Measurements from ENCODE around the gene C17orf100. TPM values are rescaled to one million over a fixed set of nuclear protein-coding genes. Genes with fewer than 3 reads are reported as not detected.
"Not testable (repeated sequence)": the region's sequence is repeated elsewhere in the genome, so short reads cannot be mapped to it uniquely, and the experiment has no call there.

Gene C17orf100
- total RNA-seq, 1 experiment from 2014 or later: 0.55 TPM

DNA sequence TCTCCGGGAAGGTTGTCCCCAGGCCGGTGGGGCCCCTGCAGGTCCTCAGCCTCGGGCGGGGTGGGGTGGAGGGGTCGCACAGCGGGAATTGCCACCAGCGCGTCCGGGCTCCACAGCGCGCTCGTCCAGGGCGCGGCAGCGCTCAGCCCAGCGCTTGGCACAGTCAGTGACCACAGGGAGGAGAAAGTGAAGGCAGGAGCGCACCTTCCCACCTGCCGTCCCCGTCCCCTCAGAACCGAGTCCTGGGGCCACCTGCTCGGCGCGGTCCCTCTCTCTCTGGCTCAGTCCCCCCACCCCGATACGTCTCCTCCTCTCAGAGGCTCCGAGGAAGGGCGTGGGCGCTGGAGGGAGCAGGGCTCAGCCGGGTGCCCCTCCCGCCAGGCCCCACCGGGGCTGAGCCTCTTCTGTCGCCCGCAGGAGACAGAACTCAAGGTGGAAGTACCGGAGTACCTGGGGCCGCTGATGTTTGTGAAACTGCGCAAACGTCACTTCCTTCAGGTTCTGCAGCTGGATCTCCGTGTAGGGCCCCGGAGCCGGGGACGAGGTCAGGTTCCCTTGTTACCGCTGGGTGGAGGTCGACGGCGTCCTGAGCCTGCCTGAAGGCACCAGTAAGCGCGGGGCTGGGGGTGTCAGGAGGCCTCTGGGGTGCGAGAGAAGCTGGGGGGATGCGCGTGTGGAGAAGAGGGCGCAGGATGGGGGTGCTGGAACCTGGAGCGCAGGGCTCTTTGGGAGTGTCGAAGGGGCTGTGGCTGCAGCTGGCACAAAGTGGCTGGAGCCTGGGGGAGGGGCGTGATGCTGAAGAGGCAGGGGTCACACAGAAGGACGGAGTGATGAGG is 5.5 kb downstream of the C17orf100 start:
- H3K36me3 ChIP-seq (replicated peaks; ENCODE audit: control insufficient read depth, insufficient read depth, low read length): not testable (repeated sequence)
- peaks cover 60% of the 10 kb centered on the region for H3K27me3 ChIP-seq (ENCODE audit: control insufficient read depth, insufficient read depth, low read length)
- DNase-seq: peak; percentile 86
- peak overlapping the region; percentile 46 for H3K4me3 ChIP-seq (ENCODE audit: insufficient read depth, low read depth, low read length)

DNA sequence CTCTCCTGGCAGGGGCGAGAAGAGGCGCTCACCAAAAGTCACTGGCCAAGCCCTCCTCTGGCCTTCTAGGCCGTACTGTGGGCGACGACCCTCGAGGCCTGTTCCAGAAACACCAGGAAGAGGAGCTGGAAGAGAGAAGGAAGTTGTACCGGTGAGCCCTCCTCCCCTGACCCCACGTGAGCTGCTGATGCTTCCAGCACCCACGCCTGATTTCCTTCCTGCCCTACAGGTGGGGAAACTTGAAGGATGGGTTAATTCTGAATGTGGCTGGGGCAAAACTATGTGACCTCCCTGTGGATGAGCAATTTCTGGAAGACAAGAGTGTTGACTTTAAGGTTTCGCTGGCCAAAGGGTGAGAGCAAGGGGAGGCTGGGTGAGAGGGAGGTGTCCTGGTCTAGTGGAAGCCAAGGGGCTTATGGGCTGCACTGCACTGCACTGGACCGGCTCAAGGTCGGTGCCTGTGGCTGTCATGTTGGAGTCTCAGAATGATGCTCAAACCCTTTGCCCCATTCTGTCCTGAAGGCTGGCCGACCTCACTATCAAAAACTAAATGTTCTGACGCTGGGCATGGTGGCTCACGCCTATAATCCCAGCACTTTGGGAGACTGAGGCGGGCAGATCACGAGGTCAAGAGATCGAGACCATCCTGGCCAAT is 6.2 kb downstream of the C17orf100 start:
- Histone ChIP-seq H3K4me3 (ENCODE audit: insufficient read depth, low read depth, low read length) (peak overlapping the region; percentile 46), H3K27me3 (ENCODE audit: control insufficient read depth, insufficient read depth, low read length) (peaks cover 53% of the 10 kb centered on the region), H3K36me3 (replicated peaks; ENCODE audit: control insufficient read depth, insufficient read depth, low read length) (no peaks in the 10 kb centered on the region)
- DNase-seq: no peak

GRCh38 chr17:6658411-6658810 is 6.8 kb downstream of the C17orf100 start:
- H3K27me3 ChIP-seq (ENCODE audit: control insufficient read depth, insufficient read depth, low read length): peaks cover 48% of the 10 kb centered on the region
- not testable (repeated sequence) for H3K4me3 ChIP-seq (ENCODE audit: insufficient read depth, low read depth, low read length); H3K36me3 ChIP-seq (replicated peaks; ENCODE audit: control insufficient read depth, insufficient read depth, low read length); DNase-seq

- no peak for DNase-seq
- Histone ChIP-seq H3K4me3 (ENCODE audit: insufficient read depth, low read depth, low read length) (no peak overlapping the region), H3K36me3 (replicated peaks; ENCODE audit: control insufficient read depth, insufficient read depth, low read length) (no peaks in the 10 kb centered on the region), H3K27me3 (ENCODE audit: control insufficient read depth, insufficient read depth, low read length) (peaks cover 31% of the 10 kb centered on the region)
Observed at GRCh38 chr17:6660101-6660500, 8.5 kb downstream of the C17orf100 start.

DNA sequence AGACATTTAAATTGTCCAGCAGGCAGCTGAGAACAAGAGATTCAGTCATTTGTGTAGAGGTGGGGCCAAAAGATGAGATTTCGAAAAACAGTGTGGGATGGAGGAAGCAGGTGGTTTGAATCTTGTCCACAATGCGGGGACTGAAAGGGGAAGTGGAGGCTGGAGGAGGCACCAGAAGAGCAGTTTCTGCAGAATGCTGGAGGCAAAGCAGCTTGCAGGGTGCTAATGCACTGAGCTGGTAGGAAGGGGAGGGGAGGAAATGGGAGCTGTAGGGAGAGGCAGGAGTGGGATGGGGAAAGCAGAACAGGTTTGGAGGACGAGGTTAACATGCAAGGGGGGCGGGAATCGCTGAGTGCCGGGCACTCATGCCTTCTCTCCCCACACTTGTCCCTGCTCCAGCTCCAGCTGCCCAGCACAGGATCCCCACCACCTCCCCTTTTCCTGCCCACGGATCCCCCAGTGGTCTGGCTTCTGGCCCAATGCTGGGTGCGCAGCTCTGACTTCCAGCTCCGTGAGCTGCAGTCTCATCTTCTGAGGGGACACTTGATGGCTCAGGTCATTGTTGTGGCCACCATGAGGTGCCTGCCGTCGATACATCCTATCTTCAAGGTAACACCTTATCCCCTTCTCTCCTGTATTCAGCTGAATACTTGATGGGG is 9.4 kb downstream of the C17orf100 start:
- H3K27me3 ChIP-seq (ENCODE audit: control insufficient read depth, insufficient read depth, low read length): peaks cover 25% of the 10 kb centered on the region
- no peaks in the 10 kb centered on the region for H3K36me3 ChIP-seq (replicated peaks; ENCODE audit: control insufficient read depth, insufficient read depth, low read length)
- no peak for DNase-seq
- no peak overlapping the region for H3K4me3 ChIP-seq (ENCODE audit: insufficient read depth, low read depth, low read length)

DNA sequence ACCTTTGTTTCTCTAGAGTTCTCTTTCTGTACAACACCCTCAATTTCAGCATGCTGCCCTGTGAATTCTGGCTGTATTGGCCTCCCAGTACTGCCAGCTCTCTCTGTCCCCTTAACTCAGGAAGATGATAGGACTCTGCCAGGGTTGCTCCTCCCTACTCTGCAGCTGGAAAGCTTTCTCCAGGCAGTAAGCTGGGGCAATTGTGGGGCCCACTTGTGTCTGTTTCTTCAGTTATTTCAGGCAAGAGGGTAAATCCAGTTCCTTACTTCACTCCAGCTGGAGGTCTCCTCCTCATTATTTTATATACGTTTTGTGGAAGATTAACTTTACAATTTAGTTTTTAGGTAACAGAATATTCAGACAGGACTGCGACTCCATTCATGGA is 9.9 kb downstream of the C17orf100 start:
- no peak for DNase-seq
- no peaks in the 10 kb centered on the region for H3K36me3 ChIP-seq (replicated peaks; ENCODE audit: control insufficient read depth, insufficient read depth, low read length)
- peaks cover 21% of the 10 kb centered on the region for H3K27me3 ChIP-seq (ENCODE audit: control insufficient read depth, insufficient read depth, low read length)
- H3K4me3 ChIP-seq (ENCODE audit: insufficient read depth, low read depth, low read length): no peak overlapping the region

DNA sequence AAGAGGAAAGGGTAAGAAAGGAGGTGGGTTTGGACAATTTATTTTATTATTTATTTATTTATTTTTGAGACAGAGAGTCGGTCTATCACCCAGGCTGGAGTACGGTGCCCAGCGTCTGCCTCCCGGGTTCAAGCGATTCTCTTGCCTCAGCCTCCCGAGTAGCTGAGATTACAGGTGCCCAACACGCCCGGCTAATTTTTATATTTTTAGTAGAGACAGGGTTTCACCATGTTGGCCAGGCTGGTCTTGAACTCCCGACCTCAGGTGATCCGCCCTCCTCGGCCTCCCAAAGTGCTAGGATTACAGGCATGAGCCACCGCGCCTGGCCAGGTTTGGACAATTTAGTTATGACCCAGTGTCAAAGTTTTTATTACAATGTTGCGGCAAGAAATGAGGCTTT is 11.6 kb downstream of the C17orf100 start:
- DNase-seq; H3K4me3 ChIP-seq (ENCODE audit: insufficient read depth, low read depth, low read length); H3K36me3 ChIP-seq (replicated peaks; ENCODE audit: control insufficient read depth, insufficient read depth, low read length); H3K27me3 ChIP-seq (ENCODE audit: control insufficient read depth, insufficient read depth, low read length): not testable (repeated sequence)

DNA sequence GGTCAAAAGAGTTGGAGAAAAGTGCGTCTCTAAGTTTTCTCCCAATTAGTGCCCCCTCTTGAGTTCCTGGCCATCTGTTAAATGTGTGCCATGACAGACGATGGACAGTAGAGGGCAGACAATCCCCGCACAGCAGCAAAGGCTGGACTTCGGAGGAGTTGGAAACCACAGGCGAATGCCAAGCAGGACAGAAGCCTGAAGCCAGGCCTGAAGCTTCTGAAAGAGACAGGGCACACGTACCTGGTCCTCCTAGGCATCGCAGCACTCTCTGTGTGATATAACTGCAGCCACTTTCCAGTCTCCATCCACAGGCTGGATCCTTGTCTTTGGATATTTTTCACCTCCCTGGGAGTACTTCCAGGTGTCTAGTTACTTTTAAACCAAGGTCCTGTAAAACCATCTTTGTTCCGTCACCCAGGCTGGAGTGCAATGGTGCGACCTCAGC is 14.5 kb downstream of the C17orf100 start:
- Histone ChIP-seq H3K4me3 (ENCODE audit: insufficient read depth, low read depth, low read length) (no peak overlapping the region), H3K36me3 (replicated peaks; ENCODE audit: control insufficient read depth, insufficient read depth, low read length) (no peaks in the 10 kb centered on the region), H3K27me3 (ENCODE audit: control insufficient read depth, insufficient read depth, low read length) (peaks cover 5% of the 10 kb centered on the region)
- DNase-seq: peak; percentile 88

GRCh38 chr17:6666557-6666956 is 15.0 kb downstream of the C17orf100 start:
- DNase-seq: no peak

DNA sequence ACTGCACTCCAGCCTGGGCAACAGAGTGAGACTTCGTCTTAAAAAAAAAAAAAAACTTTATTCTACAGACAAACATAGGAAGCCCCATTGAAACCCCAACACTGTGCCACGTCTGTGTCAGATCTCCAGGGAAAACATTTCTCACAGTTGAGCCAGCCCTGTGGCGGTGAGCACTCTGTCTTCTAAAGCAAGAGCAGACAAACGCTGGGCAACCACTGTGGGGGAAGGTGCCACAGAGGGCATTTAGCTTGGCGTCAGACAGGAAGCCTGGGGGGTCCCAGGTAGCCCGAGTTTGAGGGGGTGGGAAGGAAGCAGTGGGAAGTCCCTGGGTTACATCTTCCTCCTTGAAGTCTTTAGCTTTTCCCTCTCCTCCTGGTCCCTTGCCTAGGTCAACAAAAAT is 16.0 kb downstream of the C17orf100 start:
- Histone ChIP-seq H3K4me3 (ENCODE audit: insufficient read depth, low read depth, low read length) (no peak overlapping the region), H3K36me3 (replicated peaks; ENCODE audit: control insufficient read depth, insufficient read depth, low read length) (no peaks in the 10 kb centered on the region), H3K27me3 (ENCODE audit: control insufficient read depth, insufficient read depth, low read length) (peaks cover 1% of the 10 kb centered on the region)
- no peak for DNase-seq

More at GRCh38 chr17:6666557-6666956, 15.0 kb downstream of the C17orf100 start:
- Histone ChIP-seq H3K4me3 (ENCODE audit: insufficient read depth, low read depth, low read length) (no peak overlapping the region), H3K36me3 (replicated peaks; ENCODE audit: control insufficient read depth, insufficient read depth, low read length) (no peaks in the 10 kb centered on the region), H3K27me3 (ENCODE audit: control insufficient read depth, insufficient read depth, low read length) (peaks cover 2% of the 10 kb centered on the region)

- H3K4me3 ChIP-seq (ENCODE audit: insufficient read depth, low read depth, low read length): no peak overlapping the region
- no peaks in the 10 kb centered on the region for H3K36me3 ChIP-seq (replicated peaks; ENCODE audit: control insufficient read depth, insufficient read depth, low read length)
- DNase-seq: no peak
- peaks cover 1% of the 10 kb centered on the region for H3K27me3 ChIP-seq (ENCODE audit: control insufficient read depth, insufficient read depth, low read length)
Observed at GRCh38 chr17:6668219-6668618, 16.7 kb downstream of the C17orf100 start.

DNA sequence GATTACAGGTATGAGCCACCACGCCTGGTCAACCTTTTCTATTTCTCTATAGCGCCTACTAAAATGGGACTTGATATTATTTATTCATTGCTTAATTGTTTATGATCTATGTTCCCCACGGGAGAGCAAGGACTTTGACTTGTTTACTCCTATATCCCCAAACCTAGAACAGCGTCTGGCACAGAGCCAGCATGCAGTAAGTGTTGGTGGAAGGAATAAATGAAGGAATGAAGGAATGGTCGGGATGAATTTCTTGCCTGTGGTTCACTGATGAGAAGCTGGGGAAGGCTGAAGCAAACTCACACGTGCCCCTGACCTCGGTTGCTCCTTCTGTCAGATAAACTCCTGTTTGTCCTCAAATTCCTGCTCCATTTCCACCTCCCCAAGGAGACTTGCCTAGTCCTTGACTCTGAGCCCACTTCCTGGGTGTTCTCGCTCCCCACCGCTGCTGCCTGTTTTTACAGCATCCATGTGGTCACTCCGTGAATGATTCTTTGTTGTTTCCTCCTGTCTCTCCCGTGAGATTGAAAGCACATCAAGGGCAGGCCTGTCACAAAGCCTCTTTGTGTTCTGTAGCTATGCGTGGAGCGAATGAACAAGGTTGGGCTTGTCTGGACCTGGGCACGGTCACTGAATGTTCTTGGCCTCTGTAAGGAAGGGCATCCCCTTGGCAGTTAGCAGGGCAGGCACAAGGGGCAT is 17.3 kb downstream of the C17orf100 start:
- no peaks in the 10 kb centered on the region for H3K36me3 ChIP-seq (replicated peaks; ENCODE audit: control insufficient read depth, insufficient read depth, low read length)
- no peak for DNase-seq
- H3K27me3 ChIP-seq (ENCODE audit: control insufficient read depth, insufficient read depth, low read length): peaks cover 1% of the 10 kb centered on the region
- H3K4me3 ChIP-seq (ENCODE audit: insufficient read depth, low read depth, low read length): no peak overlapping the region

DNA sequence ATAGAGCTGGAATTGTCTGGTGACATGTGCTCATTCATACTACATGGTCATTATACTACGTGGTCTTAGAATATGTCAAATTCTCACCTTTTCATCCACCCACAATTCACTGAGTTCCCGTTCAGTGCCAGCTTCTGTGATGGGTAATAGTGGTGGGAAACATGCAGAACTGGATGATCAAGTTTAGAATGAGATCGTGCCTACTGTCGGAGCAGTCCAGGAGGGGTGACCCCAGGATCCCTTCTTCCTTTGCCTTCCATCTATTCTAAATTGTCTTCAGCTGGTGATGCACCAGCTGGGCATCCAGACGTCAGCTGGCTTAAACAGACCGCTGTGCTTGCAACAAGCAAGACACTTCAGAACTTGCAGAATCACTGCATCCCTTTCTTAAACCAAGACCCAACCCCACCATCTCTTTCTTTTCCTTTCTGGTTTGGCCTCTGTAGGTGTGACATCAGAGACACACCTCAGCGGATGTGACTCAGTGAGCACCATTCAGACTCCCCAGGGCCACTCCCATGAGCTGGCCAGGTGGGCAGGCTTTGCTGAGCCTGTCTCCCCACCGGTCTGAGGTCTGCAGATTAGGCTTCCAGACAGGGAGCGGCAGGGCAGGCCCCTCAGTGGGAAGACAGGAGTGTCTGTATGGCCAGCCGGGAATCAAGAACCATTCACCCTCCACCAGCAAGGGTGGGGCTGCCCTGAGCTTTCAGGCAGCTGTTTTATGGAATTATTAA is 18.1 kb downstream of the C17orf100 start:
- H3K27me3 ChIP-seq (ENCODE audit: control insufficient read depth, insufficient read depth, low read length): peaks cover 1% of the 10 kb centered on the region
- no peak overlapping the region for H3K4me3 ChIP-seq (ENCODE audit: insufficient read depth, low read depth, low read length)
- DNase-seq: no peak
- no peaks in the 10 kb centered on the region for H3K36me3 ChIP-seq (replicated peaks; ENCODE audit: control insufficient read depth, insufficient read depth, low read length)

- Histone ChIP-seq H3K36me3 (replicated peaks; ENCODE audit: control insufficient read depth, insufficient read depth, low read length) (no peaks in the 10 kb centered on the region), H3K27me3 (ENCODE audit: control insufficient read depth, insufficient read depth, low read length) (no peaks in the 10 kb centered on the region; the same call in 1 of the 2 replicates), H3K4me3 (ENCODE audit: insufficient read depth, low read depth, low read length) (no peak overlapping the region)
- no peak for DNase-seq
Observed at GRCh38 chr17:6670571-6670970, 19.0 kb downstream of the C17orf100 start.
